Caco-2 (cell line): ENCODE results near the gene SLIT3. TPM values are rescaled to one million over a fixed set of nuclear protein-coding genes. Genes with fewer than 3 reads are reported as not detected.
A peak's percentile ranks its signal among the peaks of the same experiment; 100 is the strongest.

Experiments used
- BruUV-seq: library from RNA; stranded (reverse); fragments of 400-500 nt; replicated peaks from 2 replicates; lab custom pipeline; 2021; lab: Mats Ljungman, UMichigan
- CTCF ChIA-PET: fragments of 300-600 bp; sonication (Branson Sonifier 250); formaldehyde crosslinking; loops from one replicate; lab custom pipeline; 2022; ENCODE audit warnings: antibody characterized with exemption; lab: Charles Lee
- POLR2A ChIA-PET: fragments of 300-600 bp; sonication (Branson Sonifier 250); formaldehyde crosslinking; loops from one replicate; lab custom pipeline; 2022; ENCODE audit warnings: antibody characterized with exemption; lab: Charles Lee
- DNase-seq, 2 experiments: peaks; one replicate each; pipeline versions ENCODE4 v3.0.0 to v3.0.0-alpha.2; 2020 to 2022
- H3K27me3 ChIP-seq: replicated peaks from 2 replicates; pipeline ENCODE4 v1.6.0; 2011; ENCODE audit warnings: low read length; ENCODE audit not compliant: control insufficient read depth, insufficient read depth
- H3K36me3 ChIP-seq: 2 replicates; pipeline ENCODE4 v1.5.1; 2011; ENCODE audit warnings: low read length; ENCODE audit not compliant: control insufficient read depth, insufficient read depth
- H3K4me1 ChIP-seq: fragments of 250-450 bp; sonication (Bioruptor Pico); 2 replicates; pipeline ENCODE4 v1.5.1; 2020; ENCODE audit warnings: mild to moderate bottlenecking
- H3K4me3 ChIP-seq: 2 replicates; pipeline ENCODE4 v1.5.1; 2011; ENCODE audit warnings: low read depth, mild to moderate bottlenecking, control low read depth, low read length
- H3K9me3 ChIP-seq: fragments of 250-450 bp; sonication (Bioruptor Pico); 2 replicates; pipeline ENCODE4 v1.5.1; 2020; ENCODE audit warnings: mild to moderate bottlenecking, moderate library complexity
- H3K27ac Mint-ChIP-seq: one replicate; pipeline ENCODE4 v1.8.0; 2022; ENCODE audit warnings: mixed read lengths; ENCODE audit not compliant: unreplicated experiment
- H3K27me3 Mint-ChIP-seq: one replicate; pipeline ENCODE4 v1.8.0; 2022; ENCODE audit warnings: mixed read lengths; ENCODE audit not compliant: insufficient read depth, unreplicated experiment
- H3K36me3 Mint-ChIP-seq: one replicate; pipeline ENCODE4 v1.8.0; 2022; ENCODE audit warnings: mild to moderate bottlenecking, mixed read lengths; ENCODE audit not compliant: insufficient read depth, unreplicated experiment
- H3K4me1 Mint-ChIP-seq: one replicate; pipeline ENCODE4 v1.8.0; 2022; ENCODE audit warnings: low read depth, mixed read lengths; ENCODE audit not compliant: unreplicated experiment
- H3K4me3 Mint-ChIP-seq: one replicate; pipeline ENCODE4 v1.8.0; 2022; ENCODE audit warnings: mild to moderate bottlenecking, moderate library complexity, mixed read lengths; ENCODE audit not compliant: unreplicated experiment
- H3K9me3 Mint-ChIP-seq: one replicate; pipeline ENCODE4 v1.8.0; 2022; ENCODE audit warnings: mixed read lengths; ENCODE audit not compliant: unreplicated experiment
- CTCF ChIP-seq, 2 experiments: fragments of 200-600 bp in 1 of 2; IDR thresholded peaks; 1 replicate in 1 of 2; 2 replicates in 1 of 2; pipeline versions ENCODE4 v1.5.1 to v1.8.0; 2011 to 2022; ENCODE audit warnings: antibody characterized with exemption in 1 of 2, control low read depth in 1 of 2, inconsistent platforms in 1 of 2, low read depth in 1 of 2, low read length in 1 of 2, mild to moderate bottlenecking in 1 of 2, moderate library complexity in 1 of 2; ENCODE audit not compliant: insufficient read depth in 1 of 2, severe bottlenecking in 1 of 2, unreplicated experiment in 1 of 2
- intact Hi-C: fragments of 100-400 bp; cut with micrococcal nuclease; formaldehyde crosslinking; loops from one replicate; pipeline ENCODE4 v1.10.0; 2022; ENCODE audit not compliant: unreplicated experiment
- total RNA-seq: library from RNA; stranded (reverse); gene quantifications from 2 replicates; pipeline ENCODE4 v1.2.3, GENCODE V29; 2022

Gene SLIT3
- total RNA-seq, 1 experiment from 2014 or later: 2.1 TPM

GRCh38 chr5:169298193-169298592 is 2.7 kb downstream of the SLIT3 start:
- Mint-ChIP-seq H3K36me3 (peaks cover 6% of the 10 kb centered on the region), H3K4me1 (peaks cover 52% of the 10 kb centered on the region), H3K4me3 (no peak overlapping the region), H3K27me3 (no peaks in the 10 kb centered on the region), H3K27ac (peak overlapping the region; percentile 61), H3K9me3 (peaks cover 9% of the 10 kb centered on the region)
- CTCF ChIA-PET: no interaction called here
- Histone ChIP-seq H3K4me1 (peaks cover 50% of the 10 kb centered on the region), H3K4me3 (no peak overlapping the region), H3K9me3 (no peaks in the 10 kb centered on the region), H3K36me3 (no peaks in the 10 kb centered on the region), H3K27me3 (no peaks in the 10 kb centered on the region)
- intact Hi-C loops: loop anchor here (5.0 kb wide), 1 partner anchor 136 kb away; no protein-coding TSS in a partner anchor
- BruUV-seq: no TSS peak
- TF ChIP-seq CTCF (IDR thresholded peaks at IDR 0.05; ENCODE audit: insufficient read depth in 1 of 2, low read depth in 1 of 2, low read length in 1 of 2, severe bottlenecking in 1 of 2, unreplicated experiment in 1 of 2): no peak
- POLR2A ChIA-PET: no interaction called here
- DNase-seq: no peak

GRCh38 chr5:169296419-169297143 is 4.4 kb downstream of the SLIT3 start:
- Histone ChIP-seq H3K36me3 (no peaks in the 10 kb centered on the region), H3K9me3 (no peaks in the 10 kb centered on the region), H3K27me3 (no peaks in the 10 kb centered on the region), H3K4me1 (peaks cover 43% of the 10 kb centered on the region), H3K4me3 (no peak overlapping the region)
- DNase-seq: peak in 1 of 2 experiments; percentile 29
- no TSS peak for BruUV-seq
- TF ChIP-seq CTCF (IDR thresholded peaks at IDR 0.05; ENCODE audit: insufficient read depth in 1 of 2, low read depth in 1 of 2, low read length in 1 of 2, severe bottlenecking in 1 of 2, unreplicated experiment in 1 of 2): no peak
- Mint-ChIP-seq H3K4me3 (peak overlapping the region; percentile 2), H3K27ac (peak overlapping the region; percentile 61), H3K27me3 (no peaks in the 10 kb centered on the region), H3K36me3 (peaks cover 6% of the 10 kb centered on the region), H3K4me1 (peaks cover 42% of the 10 kb centered on the region), H3K9me3 (peaks cover 9% of the 10 kb centered on the region)
- ChIA-PET POLR2A (no interaction called here), CTCF (no interaction called here)
- intact Hi-C loops: loop anchor here (1.0 to 5.0 kb wide), 3 partner anchors 23 to 134 kb away; no protein-coding TSS in a partner anchor

GRCh38 chr5:169295306-169295705 is 5.6 kb downstream of the SLIT3 start:
- ChIA-PET CTCF (no interaction called here), POLR2A (no interaction called here)
- peaks cover 6% of the 10 kb centered on the region for H3K36me3 Mint-ChIP-seq
- H3K27me3 Mint-ChIP-seq: no peaks in the 10 kb centered on the region
- no peaks in the 10 kb centered on the region for H3K9me3 ChIP-seq
- TF ChIP-seq CTCF (IDR thresholded peaks at IDR 0.05; ENCODE audit: insufficient read depth in 1 of 2, low read depth in 1 of 2, low read length in 1 of 2, severe bottlenecking in 1 of 2, unreplicated experiment in 1 of 2): no peak
- no peaks in the 10 kb centered on the region for H3K27me3 ChIP-seq
- H3K4me1 Mint-ChIP-seq: peaks cover 37% of the 10 kb centered on the region
- BruUV-seq: no TSS peak
- H3K9me3 Mint-ChIP-seq: peaks cover 9% of the 10 kb centered on the region
- DNase-seq: no peak
- H3K4me3 ChIP-seq: no peak overlapping the region
- no peak overlapping the region for H3K27ac Mint-ChIP-seq
- H3K4me1 ChIP-seq: peaks cover 43% of the 10 kb centered on the region
- H3K36me3 ChIP-seq: no peaks in the 10 kb centered on the region
- no peak overlapping the region for H3K4me3 Mint-ChIP-seq
- intact Hi-C loops: loop anchor here (5.0 kb wide), 1 partner anchor 133 kb away; no protein-coding TSS in a partner anchor
